Sigmoid colon (tissue), 7 donors: ENCODE measurements around the gene HEXD. TPM values are rescaled to one million over a fixed set of nuclear protein-coding genes. Genes with fewer than 3 reads are reported as not detected.
"Not testable (repeated sequence)": the region's sequence is repeated elsewhere in the genome, so short reads cannot be mapped to it uniquely, and the experiment has no call there.

Experiments used
- DNase-seq: peaks from one replicate; pipeline ENCODE4 v3.0.0-alpha.2; 2019
- H3K27ac ChIP-seq, 4 donors: fragments of 200-600 bp; sonication (generic); one replicate each; pipeline ENCODE4 v1.5.1; 2016 to 2019; ENCODE audit warnings: mild to moderate bottlenecking in 1 of 4
- H3K27me3 ChIP-seq, 3 donors: fragments of 200-600 bp; sonication (generic); one replicate each; pipeline ENCODE4 v1.5.1; 2019; ENCODE audit warnings: mild to moderate bottlenecking in 1 of 3
- H3K36me3 ChIP-seq, 4 donors: fragments of 200-600 bp; sonication (generic); one replicate each; pipeline ENCODE4 v1.5.1; 2016 to 2019
- H3K4me1 ChIP-seq, 4 donors: fragments of 200-600 bp; sonication (generic); one replicate each; pipeline ENCODE4 v1.5.1; 2017 to 2019
- H3K4me3 ChIP-seq, 4 donors: fragments of 200-600 bp; sonication (generic); one replicate each; pipeline ENCODE4 v1.5.1; 2017 to 2019; ENCODE audit warnings: mild to moderate bottlenecking in 2 of 4, moderate library complexity in 1 of 4
- H3K9me3 ChIP-seq, 4 donors: fragments of 200-600 bp in 3 of 4; sonication (generic) in 3 of 4; one replicate each; pipeline versions ENCODE4 v1.5.1 to v1.6.1; 2013 to 2019
- EP300 ChIP-seq, 4 donors: sonication (generic); formaldehyde crosslinking; IDR thresholded peaks; one replicate each; pipeline ENCODE4 v1.6.1; 2017; ENCODE audit warnings: antibody characterized with exemption in 4 of 4
- POLR2A ChIP-seq, 2 donors: fragments of 450-650 bp; IDR thresholded peaks; one replicate each; pipeline ENCODE4 v1.6.1; 2016; ENCODE audit warnings: antibody characterized with exemption in 2 of 2, mild to moderate bottlenecking in 2 of 2, moderate library complexity in 2 of 2
- POLR2AphosphoS5 ChIP-seq, 4 donors: sonication (generic); formaldehyde crosslinking; IDR thresholded peaks; one replicate each; pipeline ENCODE4 v1.6.1; 2017; ENCODE audit warnings: antibody characterized with exemption in 4 of 4
- WGBS, 2 donors: extraction: QIAGEN DNeasy Blood & Tissue Kit; methylation state at CpG; one replicate each; pipeline ENCODE4 v1.1.7; 2013; 5-methylcytosine and 5-hydroxymethylcytosine counted together
- intact Hi-C: fragments of 100-400 bp; cut with DNase I; formaldehyde crosslinking; loops from one replicate; pipeline ENCODE4 v1.15.1; 2023
- polyA plus RNA-seq, 3 donors: library from polyadenylated mRNA; stranded (reverse); fragments of 200-250 nt; gene quantifications; one replicate each; pipeline ENCODE4 v1.2.3, GENCODE V29; 2013
- total RNA-seq, 4 donors: library from RNA; depleted of rRNA; stranded (reverse); fragments of >200 nt; gene quantifications; one replicate each; pipeline ENCODE4 v1.1.0, GENCODE V29; 2016
- TF ChIP-seq, protein P1 (sequence below), 4 experiments: fragments of 450-650 bp in 3 of 4; fragments of 200-600 bp in 1 of 4; IDR thresholded peaks; one replicate each; pipeline ENCODE4 v1.5.1; 2016 to 2019; ENCODE audit warnings: antibody characterized with exemption in 4 of 4, mild to moderate bottlenecking in 3 of 4, moderate library complexity in 2 of 4
- donor health status: healthy with polysubstance abuse.
- donor health status: Bipolar disorder and iron deficiency.
- donor health status: healthy.

Gene HEXD
- total and polyA plus RNA-seq, 7 donors = 9.5 to 46.2 (median 23.9) TPM

DNA sequence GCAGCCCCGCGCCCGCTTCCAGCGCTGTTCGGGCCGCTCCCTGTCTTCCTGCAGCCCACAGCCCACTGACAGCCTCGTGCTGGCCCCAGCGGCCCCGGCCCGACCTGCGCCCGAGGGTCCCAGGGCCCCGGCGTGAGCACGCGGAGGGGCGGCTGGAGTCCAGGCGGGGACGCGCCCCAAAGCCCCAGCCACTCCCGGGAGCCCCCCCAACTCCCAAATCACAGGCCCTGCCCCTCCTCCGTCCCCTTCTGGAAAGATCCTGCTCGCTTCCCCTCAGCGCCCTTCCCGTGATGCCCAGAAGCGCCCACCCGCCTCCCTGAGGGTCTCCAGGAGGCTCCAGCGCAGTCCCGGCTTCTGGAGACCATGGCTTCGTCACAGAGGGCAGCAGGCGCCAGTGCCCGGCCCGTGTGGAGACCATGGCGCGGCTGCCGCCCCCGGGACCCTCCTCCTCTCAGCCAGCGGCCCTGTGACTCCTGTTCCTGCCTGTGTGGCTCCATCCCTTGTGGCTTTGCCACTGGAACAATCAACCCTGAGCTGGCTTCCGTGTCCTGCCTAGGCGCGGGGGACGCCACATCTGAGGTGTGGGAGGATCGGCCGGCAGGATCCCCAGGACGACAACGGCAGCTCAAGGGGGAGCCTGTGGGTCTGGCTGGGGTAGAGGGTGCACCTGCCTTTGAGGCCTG lies 42.6 kb upstream of the HEXD start:
- H3K27ac ChIP-seq = no peak overlapping the region
- no peaks in the 10 kb centered on the region for H3K36me3 ChIP-seq
- H3K4me1 ChIP-seq = peaks cover 0 to 17% (median 15%) of the 10 kb centered on the region in 4 donors
- 63 to 65% methylated on average over 46 of the region's 46 CpGs for WGBS, 2 donors
- no peak overlapping the region for H3K4me3 ChIP-seq
- TF ChIP-seq, protein P1, sequence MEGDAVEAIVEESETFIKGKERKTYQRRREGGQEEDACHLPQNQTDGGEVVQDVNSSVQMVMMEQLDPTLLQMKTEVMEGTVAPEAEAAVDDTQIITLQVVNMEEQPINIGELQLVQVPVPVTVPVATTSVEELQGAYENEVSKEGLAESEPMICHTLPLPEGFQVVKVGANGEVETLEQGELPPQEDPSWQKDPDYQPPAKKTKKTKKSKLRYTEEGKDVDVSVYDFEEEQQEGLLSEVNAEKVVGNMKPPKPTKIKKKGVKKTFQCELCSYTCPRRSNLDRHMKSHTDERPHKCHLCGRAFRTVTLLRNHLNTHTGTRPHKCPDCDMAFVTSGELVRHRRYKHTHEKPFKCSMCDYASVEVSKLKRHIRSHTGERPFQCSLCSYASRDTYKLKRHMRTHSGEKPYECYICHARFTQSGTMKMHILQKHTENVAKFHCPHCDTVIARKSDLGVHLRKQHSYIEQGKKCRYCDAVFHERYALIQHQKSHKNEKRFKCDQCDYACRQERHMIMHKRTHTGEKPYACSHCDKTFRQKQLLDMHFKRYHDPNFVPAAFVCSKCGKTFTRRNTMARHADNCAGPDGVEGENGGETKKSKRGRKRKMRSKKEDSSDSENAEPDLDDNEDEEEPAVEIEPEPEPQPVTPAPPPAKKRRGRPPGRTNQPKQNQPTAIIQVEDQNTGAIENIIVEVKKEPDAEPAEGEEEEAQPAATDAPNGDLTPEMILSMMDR (IDR thresholded peaks at IDR 0.05) = no peak
- TF ChIP-seq POLR2AphosphoS5 (IDR thresholded peaks at IDR 0.05) (no peak), EP300 (IDR thresholded peaks at IDR 0.05) (no peak), POLR2A (IDR thresholded peaks at IDR 0.05) (no peak)
- H3K27me3 ChIP-seq = peaks cover 35 to 90% (median 71%) of the 10 kb centered on the region in 3 donors
- no peak for DNase-seq
- intact Hi-C loops = no loop called here
- H3K9me3 ChIP-seq = no peaks in the 10 kb centered on the region

DNA sequence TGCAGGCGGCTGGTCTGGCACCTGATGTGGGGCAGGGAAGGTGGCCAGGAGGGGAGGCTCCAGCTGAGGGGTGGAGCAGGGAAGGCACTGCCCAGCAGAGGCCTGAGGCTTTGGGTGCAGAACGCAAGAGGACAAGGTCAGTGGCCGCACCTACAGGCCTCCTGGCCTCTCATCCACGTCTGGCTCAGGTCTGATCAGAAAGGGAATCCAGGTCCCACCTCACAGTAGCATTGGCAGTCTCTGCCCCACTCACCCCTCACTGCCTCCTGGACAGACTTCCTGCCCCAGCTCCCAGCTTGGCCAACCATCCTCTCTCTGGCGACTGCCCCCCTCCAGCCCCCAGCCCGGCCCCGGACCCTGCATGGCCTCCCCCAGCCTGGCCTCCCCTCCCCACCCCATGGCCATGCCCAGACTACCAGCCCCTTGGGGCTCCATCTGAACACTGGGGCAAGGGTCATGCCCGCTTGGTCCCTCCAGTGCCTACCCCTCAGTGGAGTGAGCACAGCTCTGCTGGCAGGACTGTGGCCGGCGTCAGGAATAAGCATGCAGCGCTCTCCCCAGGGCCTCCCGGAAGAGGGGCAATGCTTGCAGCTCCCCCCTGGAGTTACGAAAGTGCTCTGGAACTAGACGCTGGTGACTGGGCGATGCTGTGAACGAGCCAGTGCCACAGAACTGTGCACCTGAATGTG lies 42.0 kb upstream of the HEXD start:
- peaks cover 29 to 84% (median 64%) of the 10 kb centered on the region in 3 donors for H3K27me3 ChIP-seq
- H3K4me1 ChIP-seq = peaks cover 0 to 11% (median 9%) of the 10 kb centered on the region in 4 donors
- H3K4me3 ChIP-seq = no peak overlapping the region
- intact Hi-C loops = no loop called here
- TF ChIP-seq POLR2AphosphoS5 (IDR thresholded peaks at IDR 0.05) = no peak
- TF ChIP-seq EP300 (IDR thresholded peaks at IDR 0.05) = no peak
- TF ChIP-seq POLR2A (IDR thresholded peaks at IDR 0.05) = no peak
- TF ChIP-seq, protein P1 (IDR thresholded peaks at IDR 0.05) = no peak
- no peak for DNase-seq
- WGBS, 2 donors = 68 to 78% methylated on average over 16 of the region's 16 CpGs
- H3K9me3 ChIP-seq = no peaks in the 10 kb centered on the region
- no peak overlapping the region for H3K27ac ChIP-seq
- H3K36me3 ChIP-seq = no peaks in the 10 kb centered on the region

DNA sequence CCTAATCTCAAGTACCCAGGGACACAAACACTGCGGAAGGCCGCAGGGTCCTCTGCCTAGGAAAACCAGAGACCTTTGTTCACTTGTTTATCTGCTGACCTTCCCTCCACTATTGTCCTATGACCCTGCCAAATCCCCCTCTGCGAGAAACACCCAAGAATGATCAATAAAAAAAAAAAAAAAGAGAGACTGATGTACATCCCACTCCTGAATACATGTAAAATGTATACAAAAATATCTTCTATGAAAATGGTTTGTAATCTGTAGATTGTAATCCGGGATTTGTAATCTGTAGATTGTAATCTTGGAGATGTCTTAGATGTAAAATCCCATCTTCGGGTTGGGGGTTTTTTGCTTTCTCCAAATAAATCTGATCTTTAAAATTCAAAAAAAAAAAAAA lies 40.9 kb upstream of the HEXD start:
- intact Hi-C loops, H3K4me3 ChIP-seq, H3K9me3 ChIP-seq, H3K4me1 ChIP-seq, H3K36me3 ChIP-seq, H3K27ac ChIP-seq, DNase-seq: not testable (repeated sequence)
- 47 to 59% methylated on average over 3 of the region's 5 CpGs for WGBS, 2 donors
- peaks cover 18 to 83% (median 54%) of the 10 kb centered on the region in 3 donors for H3K27me3 ChIP-seq

DNA sequence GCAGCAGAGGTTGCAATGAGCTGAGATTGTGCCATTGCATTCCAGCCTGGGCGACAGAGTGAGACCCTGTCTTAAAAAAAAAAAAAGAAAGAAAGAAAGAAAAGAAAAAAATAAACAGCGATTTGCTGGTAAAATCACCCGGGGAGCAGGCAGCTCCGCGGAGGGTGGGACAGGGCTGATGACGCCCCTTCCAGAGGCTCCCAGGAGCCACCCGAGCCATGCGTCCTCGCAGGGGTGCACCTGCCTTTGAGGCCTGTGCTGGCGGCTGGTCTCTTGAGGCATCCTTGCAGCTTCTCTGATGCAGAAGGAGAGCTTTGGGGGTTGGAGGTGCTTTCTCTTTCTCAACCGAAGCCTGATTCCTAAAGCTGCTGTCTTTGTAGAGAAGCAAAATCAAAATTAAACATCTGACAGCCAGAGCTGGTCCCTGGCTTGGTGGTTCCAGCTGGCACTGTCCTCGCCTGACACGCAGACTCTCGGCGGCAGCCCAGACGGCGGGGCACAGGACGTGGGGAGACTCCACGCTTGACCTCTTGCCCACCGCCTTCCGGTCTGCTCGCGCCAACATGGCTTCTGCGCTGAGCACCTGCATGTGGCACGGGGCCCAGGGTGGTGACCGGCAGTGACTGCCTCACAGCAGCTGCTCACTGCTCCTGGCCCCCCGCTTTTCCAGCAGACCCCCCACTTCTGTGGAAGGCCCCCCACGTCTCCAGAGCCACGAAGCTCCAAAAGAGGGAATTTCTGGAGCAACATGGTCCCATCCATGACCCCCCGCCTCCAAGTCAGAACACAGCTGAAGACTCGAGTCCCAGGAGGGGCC lies 40.0 kb upstream of the HEXD start:
- no peaks in the 10 kb centered on the region for H3K4me1 ChIP-seq
- no peaks in the 10 kb centered on the region for H3K9me3 ChIP-seq
- H3K27me3 ChIP-seq = peaks cover 16 to 83% (median 57%) of the 10 kb centered on the region in 3 donors
- WGBS, 2 donors = 78 to 80% methylated on average over 31 of the region's 31 CpGs
- H3K27ac ChIP-seq = no peak overlapping the region
- no peak overlapping the region for H3K4me3 ChIP-seq
- intact Hi-C loops = no loop called here
- no peak for TF ChIP-seq EP300 (IDR thresholded peaks at IDR 0.05)
- H3K36me3 ChIP-seq = no peaks in the 10 kb centered on the region
- DNase-seq = no peak

DNA sequence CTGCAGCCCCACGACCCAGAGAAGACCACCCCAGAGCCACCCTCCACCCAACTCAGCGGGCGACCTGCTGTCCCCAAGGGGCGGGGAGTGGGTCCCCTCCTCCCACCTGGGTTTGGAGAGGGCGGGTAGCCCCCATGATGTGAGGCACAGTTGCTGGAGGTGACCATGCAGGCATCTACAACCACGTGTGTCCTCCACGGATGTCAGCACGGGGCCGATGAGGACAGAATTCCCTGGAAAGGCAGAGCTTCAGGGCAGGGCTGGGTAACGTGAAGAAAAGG lies 39.5 kb upstream of the HEXD start:
- no peaks in the 10 kb centered on the region for H3K4me1 ChIP-seq
- 57 to 74% methylated on average over 10 of the region's 10 CpGs for WGBS, 2 donors
- H3K9me3 ChIP-seq = no peaks in the 10 kb centered on the region
- DNase-seq = no peak
- no peak overlapping the region for H3K27ac ChIP-seq
- H3K4me3 ChIP-seq = no peak overlapping the region
- peaks cover 18 to 81% (median 61%) of the 10 kb centered on the region in 3 donors for H3K27me3 ChIP-seq
- intact Hi-C loops = no loop called here
- TF ChIP-seq POLR2AphosphoS5 (IDR thresholded peaks at IDR 0.05) (no peak), POLR2A (IDR thresholded peaks at IDR 0.05) (no peak), EP300 (IDR thresholded peaks at IDR 0.05) (no peak)
- TF ChIP-seq, protein P1 (IDR thresholded peaks at IDR 0.05) = no peak
- H3K36me3 ChIP-seq = no peaks in the 10 kb centered on the region
